PC-3 (cell line): ENCODE measurements around the gene SMARCA4. TPM values are rescaled to one million over a fixed set of nuclear protein-coding genes. Genes with fewer than 3 reads are reported as not detected.

Source experiments
- ATAC-seq: fragments of 200-7000 bp; cut with Tn5 transposase; 2 replicates; pipeline ENCODE4 v1.9.1; 2020; ENCODE audit warnings: mild to moderate bottlenecking, moderate library complexity
- BruUV-seq: library from RNA; stranded (reverse); fragments of 400-500 nt; replicated peaks from 2 replicates; lab custom pipeline; 2021; lab: Mats Ljungman, UMichigan
- CTCF ChIA-PET: fragments of 300-600 bp; sonication (Branson Sonifier 250); formaldehyde crosslinking; loops from one replicate; lab custom pipeline; 2022; ENCODE audit warnings: antibody characterized with exemption; lab: Charles Lee
- POLR2A ChIA-PET: fragments of 300-600 bp; sonication (Branson Sonifier 250); formaldehyde crosslinking; loops from one replicate; lab custom pipeline; 2022; ENCODE audit warnings: antibody characterized with exemption; ENCODE audit not compliant: unreplicated experiment; lab: Charles Lee
- DNase-seq: peaks from one replicate; pipeline ENCODE4 v3.0.0-alpha.2; 2015
- H2AFZ ChIP-seq: fragments of 300-600 bp; sonication (generic); 2 replicates; pipeline ENCODE4 v1.6.0; 2016; ENCODE audit warnings: antibody characterized with exemption, low read length
- H3F3A ChIP-seq: fragments of 300-600 bp; sonication (generic); one replicate; pipeline ENCODE4 v1.6.0; 2017; ENCODE audit warnings: antibody characterized with exemption, low read length, control low read depth, mild to moderate bottlenecking; ENCODE audit not compliant: unreplicated experiment
- H3K27ac ChIP-seq: fragments of 300-600 bp; sonication (generic); 2 replicates; pipeline ENCODE4 v1.5.1; 2016; ENCODE audit warnings: mild to moderate bottlenecking, low read length
- H3K27me3 ChIP-seq: fragments of 300-600 bp; sonication (generic); 2 replicates; pipeline ENCODE4 v1.6.1; 2016; ENCODE audit warnings: low read length, mixed read lengths
- H3K36me3 ChIP-seq: fragments of 300-600 bp; sonication (generic); 2 replicates; pipeline ENCODE4 v1.6.1; 2016; ENCODE audit warnings: low read depth, mixed run types, low read length, mixed read lengths
- H3K4me1 ChIP-seq: fragments of 300-600 bp; sonication (generic); 2 replicates; pipeline ENCODE4 v1.5.1; 2016; ENCODE audit warnings: low read length; ENCODE audit not compliant: insufficient read depth
- H3K4me2 ChIP-seq: fragments of 300-600 bp; sonication (generic); 2 replicates; pipeline ENCODE4 v1.6.0; 2016; ENCODE audit warnings: low read length
- H3K4me3 ChIP-seq: fragments of 300-600 bp; sonication (generic); 2 replicates; pipeline ENCODE4 v1.5.1; 2016; ENCODE audit warnings: mild to moderate bottlenecking, low read length, mixed read lengths
- H3K79me2 ChIP-seq: fragments of 300-600 bp; sonication (generic); 2 replicates; pipeline ENCODE4 v1.6.1; 2017; ENCODE audit warnings: low read length, mixed read lengths
- H3K9ac ChIP-seq: fragments of 300-600 bp; sonication (generic); 2 replicates; pipeline ENCODE4 v1.6.0; 2016; ENCODE audit warnings: mild to moderate bottlenecking, low read length
- H3K9me2 ChIP-seq: fragments of 300-600 bp; sonication (generic); replicated peaks from 2 replicates; pipeline ENCODE4 v1.6.1; 2016; ENCODE audit warnings: mixed run types, low read length, mixed read lengths
- H3K9me3 ChIP-seq: fragments of 300-600 bp; sonication (generic); 2 replicates; pipeline ENCODE4 v1.6.1; 2016; ENCODE audit warnings: low read length, mixed read lengths
- H4K20me1 ChIP-seq: fragments of 300-600 bp; sonication (generic); 2 replicates; pipeline ENCODE4 v1.6.1; 2016; ENCODE audit warnings: low read length, mixed read lengths
- EZH2 ChIP-seq: fragments of 300-600 bp; sonication (generic); IDR thresholded peaks from one replicate; pipeline ENCODE4 v1.6.1; 2017; ENCODE audit warnings: antibody characterized with exemption, mild to moderate bottlenecking, low read length; ENCODE audit not compliant: unreplicated experiment
- EZH2phosphoT487 ChIP-seq: fragments of 300-600 bp; sonication (generic); IDR thresholded peaks from 2 replicates; pipeline ENCODE4 v1.6.1; 2018; ENCODE audit warnings: mild to moderate bottlenecking, antibody characterized with exemption, low read length, borderline replicate concordance
- intact Hi-C: fragments of 100-400 bp; cut with micrococcal nuclease; formaldehyde crosslinking; loops from 2 replicates; pipeline ENCODE4 v1.9.0; 2023
- total RNA-seq: library from RNA; depleted of rRNA; stranded (reverse); fragments of >200 nt; gene quantifications from 2 replicates; pipeline ENCODE4 v1.2.3, GENCODE V29; 2014
- TF ChIP-seq, protein P1 (sequence below): fragments of 300-600 bp; sonication (generic); conservative IDR thresholded peaks from 2 replicates; pipeline ENCODE4 v1.5.1; 2017; ENCODE audit warnings: antibody characterized with exemption, low read depth, mild to moderate bottlenecking, low read length

Gene SMARCA4
- total RNA-seq, 1 experiment from 2014 or later: 197 TPM

DNA sequence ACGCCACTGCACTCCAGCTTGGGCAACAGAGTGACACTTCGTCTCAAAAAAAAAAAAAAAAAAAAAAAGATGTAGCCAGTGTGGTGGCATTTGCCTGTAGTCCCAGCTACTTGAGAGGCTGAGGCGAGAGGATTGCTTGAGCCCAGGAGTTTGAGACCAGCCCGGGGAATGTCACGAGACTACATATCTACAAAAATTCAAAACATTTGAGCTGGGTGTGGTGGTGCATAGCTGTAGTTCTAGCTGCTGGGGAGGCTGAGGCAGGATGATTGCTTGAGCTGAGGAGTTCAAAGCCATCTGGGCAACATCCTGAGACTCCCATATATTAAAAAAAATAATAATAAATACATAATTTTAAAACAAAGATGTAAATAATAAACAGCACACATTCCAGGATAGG, 46.6 kb downstream of the SMARCA4 start:
- ATAC-seq (no peak), DNase-seq (no peak)
- POLR2A ChIA-PET: no interaction called here
- H3K27me3 ChIP-seq: no peaks in the 10 kb centered on the region
- no peak overlapping the region for H3K27ac ChIP-seq
- no peaks in the 10 kb centered on the region for H3K79me2 ChIP-seq
- CTCF ChIA-PET: no interaction called here
- H2AFZ ChIP-seq: no peak overlapping the region
- no peaks in the 10 kb centered on the region for H3K4me1 ChIP-seq
- no peak overlapping the region for H3K9ac ChIP-seq
- no peaks in the 10 kb centered on the region for H4K20me1 ChIP-seq
- no peaks in the 10 kb centered on the region for H3K9me3 ChIP-seq
- H3K4me3 ChIP-seq: no peak overlapping the region
- H3K9me2 ChIP-seq: no peaks in the 10 kb centered on the region
- intact Hi-C loops: no loop called here
- H3K4me2 ChIP-seq: no peak overlapping the region
- H3F3A ChIP-seq: no peaks in the 10 kb centered on the region
- BruUV-seq: no TSS peak
- peaks cover 50% of the 10 kb centered on the region for H3K36me3 ChIP-seq
- no peak for TF ChIP-seq EZH2phosphoT487
- TF ChIP-seq EZH2: no peak
- TF ChIP-seq, protein P1, sequence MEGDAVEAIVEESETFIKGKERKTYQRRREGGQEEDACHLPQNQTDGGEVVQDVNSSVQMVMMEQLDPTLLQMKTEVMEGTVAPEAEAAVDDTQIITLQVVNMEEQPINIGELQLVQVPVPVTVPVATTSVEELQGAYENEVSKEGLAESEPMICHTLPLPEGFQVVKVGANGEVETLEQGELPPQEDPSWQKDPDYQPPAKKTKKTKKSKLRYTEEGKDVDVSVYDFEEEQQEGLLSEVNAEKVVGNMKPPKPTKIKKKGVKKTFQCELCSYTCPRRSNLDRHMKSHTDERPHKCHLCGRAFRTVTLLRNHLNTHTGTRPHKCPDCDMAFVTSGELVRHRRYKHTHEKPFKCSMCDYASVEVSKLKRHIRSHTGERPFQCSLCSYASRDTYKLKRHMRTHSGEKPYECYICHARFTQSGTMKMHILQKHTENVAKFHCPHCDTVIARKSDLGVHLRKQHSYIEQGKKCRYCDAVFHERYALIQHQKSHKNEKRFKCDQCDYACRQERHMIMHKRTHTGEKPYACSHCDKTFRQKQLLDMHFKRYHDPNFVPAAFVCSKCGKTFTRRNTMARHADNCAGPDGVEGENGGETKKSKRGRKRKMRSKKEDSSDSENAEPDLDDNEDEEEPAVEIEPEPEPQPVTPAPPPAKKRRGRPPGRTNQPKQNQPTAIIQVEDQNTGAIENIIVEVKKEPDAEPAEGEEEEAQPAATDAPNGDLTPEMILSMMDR: no peak

DNA sequence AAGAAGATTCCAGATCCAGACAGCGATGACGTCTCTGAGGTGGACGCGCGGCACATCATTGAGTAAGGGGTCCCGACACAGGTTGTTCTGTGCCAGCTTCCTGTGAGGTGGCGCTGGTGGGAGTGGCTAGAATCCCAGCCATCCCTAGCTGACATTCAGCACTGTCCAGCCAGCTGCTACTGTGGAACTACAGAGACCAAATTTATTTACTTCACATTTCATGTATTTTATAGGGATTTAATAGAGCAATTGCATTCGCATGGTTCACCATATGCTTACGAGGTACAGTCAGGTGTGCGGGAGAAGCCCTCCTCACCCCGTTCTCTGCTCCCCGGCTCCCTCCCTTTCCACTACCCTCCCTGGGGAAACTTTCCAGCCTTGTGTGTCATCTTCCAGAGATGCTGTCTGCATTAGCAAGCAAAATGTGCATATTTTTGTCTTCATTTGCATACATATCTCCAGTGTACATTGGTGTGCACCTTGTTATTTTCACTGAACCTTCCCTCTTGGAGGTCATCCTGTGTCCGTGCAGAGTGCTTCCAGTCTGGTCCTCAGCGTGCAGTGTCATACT, 47.2 kb downstream of the SMARCA4 start:
- Histone ChIP-seq H3K9ac (no peak overlapping the region), H3F3A (no peaks in the 10 kb centered on the region), H3K9me2 (no peaks in the 10 kb centered on the region), H3K27me3 (no peaks in the 10 kb centered on the region), H4K20me1 (no peaks in the 10 kb centered on the region), H3K9me3 (no peaks in the 10 kb centered on the region), H3K27ac (no peak overlapping the region), H2AFZ (no peak overlapping the region), H3K79me2 (no peaks in the 10 kb centered on the region), H3K4me2 (no peak overlapping the region), H3K4me3 (no peak overlapping the region), H3K36me3 (peaks cover 53% of the 10 kb centered on the region), H3K4me1 (no peaks in the 10 kb centered on the region)
- BruUV-seq: no TSS peak
- no peak for ATAC-seq
- DNase-seq: no peak
- TF ChIP-seq EZH2 (no peak), EZH2phosphoT487 (no peak)
- TF ChIP-seq, protein P1: no peak
- POLR2A ChIA-PET: interaction anchor here (0.6 kb wide), 1 partner anchor 48 kb away, joined by 11 read pairs; no protein-coding TSS in a partner anchor
- CTCF ChIA-PET: no interaction called here
- intact Hi-C loops: no loop called here

DNA sequence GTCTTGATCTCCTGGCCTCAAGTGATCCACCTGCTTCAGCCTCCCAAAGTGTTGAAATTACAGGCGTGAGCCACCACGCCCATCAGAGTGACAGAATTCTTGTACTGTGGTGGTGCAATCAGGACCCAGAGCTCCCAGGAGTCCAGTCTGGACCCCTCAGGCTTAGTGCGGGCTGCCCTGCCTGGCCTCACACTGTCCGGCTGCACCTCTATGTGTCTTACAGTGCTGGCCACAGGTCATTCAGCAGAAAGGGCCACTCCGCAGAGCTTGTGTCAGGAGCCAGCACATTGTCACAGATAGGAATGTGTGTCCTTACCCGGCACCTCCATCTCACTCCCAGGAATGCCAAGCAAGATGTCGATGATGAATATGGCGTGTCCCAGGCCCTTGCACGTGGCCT, 49.2 kb downstream of the SMARCA4 start:
- intact Hi-C loops: no loop called here
- no peaks in the 10 kb centered on the region for H3K27me3 ChIP-seq
- no peak overlapping the region for H3K4me2 ChIP-seq
- H3K4me1 ChIP-seq: no peaks in the 10 kb centered on the region
- H3K79me2 ChIP-seq: no peaks in the 10 kb centered on the region
- DNase-seq (no peak), ATAC-seq (no peak)
- H3K27ac ChIP-seq: no peak overlapping the region
- POLR2A ChIA-PET: no interaction called here
- peaks cover 57% of the 10 kb centered on the region for H3K36me3 ChIP-seq
- no peaks in the 10 kb centered on the region for H3K9me2 ChIP-seq
- H2AFZ ChIP-seq: no peak overlapping the region
- TF ChIP-seq EZH2phosphoT487: no peak
- TF ChIP-seq, protein P1: no peak
- TF ChIP-seq EZH2: no peak
- no TSS peak for BruUV-seq
- CTCF ChIA-PET: no interaction called here
- no peaks in the 10 kb centered on the region for H4K20me1 ChIP-seq
- no peaks in the 10 kb centered on the region for H3F3A ChIP-seq
- no peak overlapping the region for H3K4me3 ChIP-seq
- H3K9me3 ChIP-seq: no peaks in the 10 kb centered on the region
- no peak overlapping the region for H3K9ac ChIP-seq
